HepG2 (cell line): ENCODE measurements around the gene TASP1.

Experiments
- FOXA1 ChIP-seq, 2 experiments: fragments of 450-650 bp in 1 of 2; sonication (generic) in 1 of 2; formaldehyde crosslinking in 1 of 2; IDR thresholded peaks; 2 replicates each; pipeline versions ENCODE4 v1.4.0 to v1.6.1; 2016 to 2020; ENCODE audit warnings: missing genetic modification reagents in 1 of 2
- KMT2B ChIP-seq: IDR thresholded peaks from 2 replicates; pipeline ENCODE4 v1.6.1; 2016; ENCODE audit warnings: missing genetic modification reagents, missing compliant biosample characterization
- POLR2A ChIP-seq, 2 experiments: IDR thresholded peaks; 2 replicates each; pipeline ENCODE4 v1.6.1; 2011; ENCODE audit warnings: low read depth in 2 of 2, low read length in 2 of 2, mild to moderate bottlenecking in 1 of 2, moderate library complexity in 1 of 2; ENCODE audit not compliant: insufficient read depth in 1 of 2
- SMARCE1 ChIP-seq: fragments of 450-650 bp; IDR thresholded peaks from 2 replicates; pipeline ENCODE4 v1.6.1; 2017; ENCODE audit warnings: borderline replicate concordance
- ZBTB1 ChIP-seq: sonication (generic); formaldehyde crosslinking; IDR thresholded peaks from 2 replicates; pipeline ENCODE4 v1.4.0; 2020; ENCODE audit warnings: missing genetic modification reagents, borderline replicate concordance
- ZBTB8A ChIP-seq: sonication (generic); formaldehyde crosslinking; IDR thresholded peaks from 2 replicates; pipeline ENCODE4 v1.4.0; 2020; ENCODE audit warnings: mild to moderate bottlenecking, low read depth, missing genetic modification reagents, borderline replicate concordance
- ZFP1 ChIP-seq: IDR thresholded peaks from 2 replicates; pipeline ENCODE4 v1.6.1; 2016
- ZFX ChIP-seq: sonication (generic); formaldehyde crosslinking; IDR thresholded peaks from 2 replicates; pipeline ENCODE4 v1.4.0; 2020; ENCODE audit warnings: mild to moderate bottlenecking, low read depth, missing genetic modification reagents, moderate library complexity
- ZNF724P ChIP-seq: sonication (generic); formaldehyde crosslinking; IDR thresholded peaks from 2 replicates; pipeline ENCODE4 v1.8.0; 2022; ENCODE audit warnings: missing genetic modification reagents, borderline replicate concordance
- ZSCAN22 ChIP-seq: sonication (generic); formaldehyde crosslinking; IDR thresholded peaks from 2 replicates; pipeline ENCODE4 v1.4.0; 2020; ENCODE audit warnings: mild to moderate bottlenecking, missing genetic modification reagents
- TF ChIP-seq, protein P1 (sequence below): sonication (generic); formaldehyde crosslinking; IDR thresholded peaks from 2 replicates; pipeline ENCODE4 v1.5.0; 2020; ENCODE audit warnings: mild to moderate bottlenecking, missing genetic modification reagents, moderate library complexity

DNA sequence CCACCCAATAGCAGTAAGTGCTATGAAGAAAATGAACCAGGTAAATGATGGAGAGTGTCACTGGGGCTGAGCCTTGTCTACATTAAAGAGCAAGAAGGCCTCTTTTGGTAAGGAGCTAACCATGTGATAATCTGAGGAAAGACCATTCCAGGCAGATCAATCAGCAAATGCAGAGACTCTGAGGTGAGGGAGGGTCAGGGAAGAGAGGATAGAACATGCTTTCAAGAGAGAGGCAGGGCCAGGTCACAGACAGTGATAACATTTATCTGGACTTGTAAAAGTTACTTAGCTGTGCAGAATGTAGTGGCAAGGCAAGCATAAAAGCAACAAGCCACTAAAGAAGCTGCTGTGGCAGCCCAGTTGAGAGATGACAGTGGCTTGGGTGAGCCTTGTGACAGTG is 197.3 kb downstream of the TASP1 start:
- TF ChIP-seq ZBTB1 (no peak), POLR2A (IDR thresholded peaks at IDR 0.05; ENCODE audit: insufficient read depth in 1 of 2, low read depth in 2 of 2, low read length in 2 of 2) (no peak), ZBTB8A (CRISPR knock-in tag) (no peak), KMT2B (CRISPR knock-in tag) (no peak), ZSCAN22 (CRISPR knock-in tag) (no peak), ZFX (CRISPR knock-in tag) (no peak), ZNF724P (CRISPR knock-in tag) (no peak), ZFP1 (CRISPR knock-in tag) (no peak), SMARCE1 (no peak), FOXA1 (IDR thresholded peaks at IDR 0.05) (no peak), FOXA1 (CRISPR knock-in tag; IDR thresholded peaks at IDR 0.05) (no peak)
- TF ChIP-seq, protein P1, sequence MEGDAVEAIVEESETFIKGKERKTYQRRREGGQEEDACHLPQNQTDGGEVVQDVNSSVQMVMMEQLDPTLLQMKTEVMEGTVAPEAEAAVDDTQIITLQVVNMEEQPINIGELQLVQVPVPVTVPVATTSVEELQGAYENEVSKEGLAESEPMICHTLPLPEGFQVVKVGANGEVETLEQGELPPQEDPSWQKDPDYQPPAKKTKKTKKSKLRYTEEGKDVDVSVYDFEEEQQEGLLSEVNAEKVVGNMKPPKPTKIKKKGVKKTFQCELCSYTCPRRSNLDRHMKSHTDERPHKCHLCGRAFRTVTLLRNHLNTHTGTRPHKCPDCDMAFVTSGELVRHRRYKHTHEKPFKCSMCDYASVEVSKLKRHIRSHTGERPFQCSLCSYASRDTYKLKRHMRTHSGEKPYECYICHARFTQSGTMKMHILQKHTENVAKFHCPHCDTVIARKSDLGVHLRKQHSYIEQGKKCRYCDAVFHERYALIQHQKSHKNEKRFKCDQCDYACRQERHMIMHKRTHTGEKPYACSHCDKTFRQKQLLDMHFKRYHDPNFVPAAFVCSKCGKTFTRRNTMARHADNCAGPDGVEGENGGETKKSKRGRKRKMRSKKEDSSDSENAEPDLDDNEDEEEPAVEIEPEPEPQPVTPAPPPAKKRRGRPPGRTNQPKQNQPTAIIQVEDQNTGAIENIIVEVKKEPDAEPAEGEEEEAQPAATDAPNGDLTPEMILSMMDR (CRISPR knock-in tag), result no peak
